ENCODE results near the gene TRPT1.

Gene TRPT1

DNA sequence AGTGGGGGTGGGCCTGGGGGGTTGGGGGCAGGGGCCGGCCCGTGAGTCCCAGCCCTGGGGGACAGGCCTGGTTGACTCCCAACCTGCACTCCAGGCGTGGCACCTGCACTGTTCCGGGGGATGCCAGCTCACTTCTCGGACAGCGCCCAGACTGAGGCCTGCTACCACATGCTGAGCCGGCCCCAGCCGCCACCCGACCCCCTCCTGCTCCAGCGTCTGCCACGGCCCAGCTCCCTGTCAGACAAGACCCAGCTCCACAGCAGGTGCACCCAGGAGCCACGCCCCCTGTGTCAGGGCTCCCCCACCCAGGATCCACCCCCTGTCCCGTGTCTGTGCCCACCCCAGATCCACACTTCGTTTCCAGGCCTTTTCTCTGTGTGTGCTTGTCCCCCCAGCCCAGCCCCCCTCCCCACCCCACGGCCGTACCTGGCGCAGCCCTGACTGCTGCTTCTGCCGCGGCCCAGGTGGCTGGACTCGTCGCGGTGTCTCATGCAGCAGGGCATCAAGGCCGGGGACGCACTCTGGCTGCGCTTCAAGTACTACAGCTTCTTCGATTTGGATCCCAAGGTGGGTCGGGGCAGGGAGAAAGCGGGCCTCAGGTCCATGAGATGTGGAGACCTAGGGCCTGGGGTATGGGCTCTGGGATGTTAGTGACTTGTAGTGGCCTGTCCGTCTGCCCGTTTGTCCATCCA is 14.7 kb downstream of the TRPT1 start:
- TF ChIP-seq CTCF (IDR thresholded peaks at IDR 0.05; ENCODE audit: extremely low read depth, insufficient read depth, missing control alignments): no peak
- no peak for DNase-seq (ENCODE audit: low spot score)
- in situ Hi-C loops (cut with MboI; ENCODE audit: low pct_unique_long_range_greater_than_20kb, low sequenced_read_pairs, unreplicated experiment): no loop called here

GRCh38 chr11:64210301-64211020 is 15.5 kb downstream of the TRPT1 start:
- no peak for DNase-seq (ENCODE audit: low spot score)
- in situ Hi-C loops (cut with MboI; ENCODE audit: low pct_unique_long_range_greater_than_20kb, low sequenced_read_pairs, unreplicated experiment): no loop called here
- no peak for TF ChIP-seq CTCF (IDR thresholded peaks at IDR 0.05; ENCODE audit: extremely low read depth, insufficient read depth, missing control alignments)

DNA sequence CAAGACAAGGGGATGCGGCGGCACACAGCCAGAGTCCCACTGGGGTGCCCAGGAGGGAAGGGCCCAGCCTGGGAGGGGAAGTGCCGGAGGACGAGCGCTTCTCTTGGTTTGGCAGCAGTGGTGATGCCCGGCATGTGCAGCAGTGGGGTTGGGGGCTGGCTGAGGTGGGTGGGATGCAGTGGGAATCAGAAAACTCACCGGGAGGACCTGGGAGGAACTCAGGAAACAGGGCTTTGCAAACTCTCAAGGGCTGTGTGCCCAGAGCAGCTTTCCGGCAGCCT is 16.5 kb downstream of the TRPT1 start:
- in situ Hi-C loops (cut with MboI; ENCODE audit: low pct_unique_long_range_greater_than_20kb, low sequenced_read_pairs, unreplicated experiment): no loop called here

GRCh38 chr11:64208796-64209562 is 17.0 kb downstream of the TRPT1 start:
- no peak for TF ChIP-seq CTCF (IDR thresholded peaks at IDR 0.05; ENCODE audit: extremely low read depth, insufficient read depth, missing control alignments)
- no peak for DNase-seq (ENCODE audit: low spot score)
- in situ Hi-C loops (cut with MboI; ENCODE audit: low pct_unique_long_range_greater_than_20kb, low sequenced_read_pairs, unreplicated experiment): no loop called here

More for the DNA sequence above, 16.5 kb downstream of the TRPT1 start:
- no peak for DNase-seq (ENCODE audit: low spot score)
- TF ChIP-seq CTCF (IDR thresholded peaks at IDR 0.05; ENCODE audit: extremely low read depth, insufficient read depth, missing control alignments): no peak

GRCh38 chr11:64208086-64208795 is 17.7 kb downstream of the TRPT1 start:
- in situ Hi-C loops (cut with MboI; ENCODE audit: low pct_unique_long_range_greater_than_20kb, low sequenced_read_pairs, unreplicated experiment): no loop called here
- TF ChIP-seq CTCF (IDR thresholded peaks at IDR 0.05; ENCODE audit: extremely low read depth, insufficient read depth, missing control alignments): no peak

More at GRCh38 chr11:64208086-64208795, 17.7 kb downstream of the TRPT1 start:
- no peak for DNase-seq (ENCODE audit: low spot score)
